Endothelial cell of umbilical vein (primary cell): ENCODE results near the gene TMEM106A. TPM values are rescaled to one million over a fixed set of nuclear protein-coding genes. Genes with fewer than 3 reads are reported as not detected.

Experiments
- BruUV-seq: library from RNA; stranded (reverse); fragments of 400-500 nt; replicated peaks from 2 replicates; lab custom pipeline; 2021; lab: Mats Ljungman, UMichigan
- CTCF ChIA-PET: fragments of 300-600, 350-600 bp; sonication (Branson Sonifier 250); formaldehyde crosslinking; loops from one replicate; lab custom pipeline; 2021; ENCODE audit warnings: antibody characterized with exemption, inconsistent platforms; lab: Charles Lee
- POLR2A ChIA-PET: fragments of 300-600, 350-600 bp; sonication (Branson Sonifier 250); formaldehyde crosslinking; loops from one replicate; lab custom pipeline; 2021; ENCODE audit warnings: antibody characterized with exemption, inconsistent platforms; lab: Charles Lee
- DNase-seq: peaks from one replicate; pipeline ENCODE4 v3.0.0-alpha.2; 2011; ENCODE audit warnings: low read depth, low spot score
- FAIRE-seq: peaks from 2 replicates; lab custom pipeline; 2011; peaks lifted over from hg19 to GRCh38; lab: Jason Lieb, UNC
- H2AFZ ChIP-seq: 2 replicates; pipeline ENCODE4 v1.6.0; 2012; ENCODE audit warnings: low read depth, low read length, control low read depth, inconsistent platforms
- H3K27ac ChIP-seq: 2 replicates; pipeline ENCODE4 v1.5.1; 2011; ENCODE audit warnings: low read depth, mild to moderate bottlenecking, control low read depth, low read length, moderate library complexity; ENCODE audit not compliant: insufficient read depth
- H3K27me3 ChIP-seq, 2 experiments: 2 replicates each; pipeline versions ENCODE4 v1.6.0 to v1.6.1; 2011; ENCODE audit warnings: low read length in 2 of 2, mixed read lengths in 1 of 2; ENCODE audit not compliant: control insufficient read depth in 2 of 2, insufficient read depth in 2 of 2
- H3K36me3 ChIP-seq, 2 experiments: 2 replicates in 1 of 2; 3 replicates in 1 of 2; pipeline ENCODE4 v1.5.1; 2011; ENCODE audit warnings: low read length in 2 of 2, mild to moderate bottlenecking in 1 of 2, moderate library complexity in 1 of 2; ENCODE audit not compliant: control insufficient read depth in 2 of 2, insufficient read depth in 2 of 2; ENCODE audit errors: extremely low read depth in 1 of 2
- H3K4me1 ChIP-seq: 3 replicates; pipeline ENCODE4 v1.5.1; 2011; ENCODE audit warnings: mild to moderate bottlenecking, low read length; ENCODE audit not compliant: control insufficient read depth, insufficient read depth; ENCODE audit errors: extremely low read depth
- H3K4me2 ChIP-seq: 2 replicates; pipeline ENCODE4 v1.6.1; 2011; ENCODE audit warnings: low read length, control low read depth, mixed read lengths; ENCODE audit not compliant: insufficient read depth
- H3K4me3 ChIP-seq, 3 experiments: fragments of 200-600 bp in 1 of 3; sonication (generic), shearing (Covaris generic) in 1 of 3; replicated peaks in 1 of 3; 2 replicates each; pipeline ENCODE4 v1.5.1; 2011 to 2016; ENCODE audit warnings: control low read depth in 3 of 3, low read length in 3 of 3, mild to moderate bottlenecking in 2 of 3, inconsistent platforms in 1 of 3, low read depth in 1 of 3, moderate library complexity in 1 of 3; ENCODE audit not compliant: insufficient read depth in 1 of 3
- H3K79me2 ChIP-seq: 2 replicates; pipeline ENCODE4 v1.6.0; 2012; ENCODE audit warnings: low read length, inconsistent platforms; ENCODE audit not compliant: control insufficient read depth, insufficient read depth
- H3K9ac ChIP-seq: replicated peaks from 2 replicates; pipeline ENCODE3; 2011; ENCODE audit warnings: low read length, control low read depth; ENCODE audit not compliant: insufficient read depth; ENCODE audit errors: extremely low read depth
- H3K9me1 ChIP-seq: replicated peaks from 3 replicates; pipeline ENCODE4 v1.6.0; 2011; ENCODE audit warnings: mild to moderate bottlenecking, low read length; ENCODE audit not compliant: control insufficient read depth, insufficient read depth; ENCODE audit errors: extremely low read depth
- H3K9me3 ChIP-seq: replicated peaks from 2 replicates; pipeline ENCODE4 v1.5.1; 2012; ENCODE audit warnings: low read length, inconsistent platforms; ENCODE audit not compliant: control insufficient read depth, insufficient read depth
- H4K20me1 ChIP-seq: replicated peaks from 2 replicates; pipeline ENCODE3; 2011; ENCODE audit warnings: mild to moderate bottlenecking, low read length; ENCODE audit not compliant: control insufficient read depth, insufficient read depth; ENCODE audit errors: extremely low read depth
- EZH2 ChIP-seq: IDR thresholded peaks from 2 replicates; pipeline ENCODE4 v1.6.1; 2012; ENCODE audit warnings: borderline replicate concordance, low read depth, mild to moderate bottlenecking, moderate library complexity, low read length, inconsistent platforms; ENCODE audit not compliant: severe bottlenecking
- FOS ChIP-seq: IDR thresholded peaks from 2 replicates; pipeline ENCODE4 v1.6.1; 2011; ENCODE audit warnings: mild to moderate bottlenecking, low read length, moderate library complexity, borderline replicate concordance; ENCODE audit not compliant: insufficient read depth
- GATA2 ChIP-seq: IDR thresholded peaks from 2 replicates; pipeline ENCODE4 v1.7.0; 2011; ENCODE audit warnings: low read depth, mild to moderate bottlenecking, moderate library complexity, mixed read lengths, low read length; ENCODE audit not compliant: insufficient read length, insufficient read depth
- JUN ChIP-seq: IDR thresholded peaks from 2 replicates; pipeline ENCODE4 v1.6.1; 2011; ENCODE audit warnings: borderline replicate concordance, low read depth; ENCODE audit not compliant: insufficient read length, insufficient read depth
- MYC ChIP-seq: IDR thresholded peaks from one replicate; pipeline ENCODE4 v1.6.1; 2011; ENCODE audit warnings: mild to moderate bottlenecking, low read depth, low read length
- POLR2A ChIP-seq: IDR thresholded peaks from 2 replicates; pipeline ENCODE4 v1.6.1; 2012; ENCODE audit warnings: low read depth, mild to moderate bottlenecking, control low read depth, low read length
- POLR2AphosphoS5 ChIP-seq: IDR thresholded peaks from 2 replicates; pipeline ENCODE4 v1.6.1; 2012; ENCODE audit warnings: low read depth, mild to moderate bottlenecking, control low read depth, low read length, moderate library complexity; ENCODE audit not compliant: insufficient read depth
- dilution Hi-C: fragments of 300-500 bp; cut with MboI; formaldehyde crosslinking; loops from one replicate; pipeline ENCODE4 v1.15.0; 2019; ENCODE audit warnings: low sequenced_read_pairs; ENCODE audit not compliant: extremely low pct_ligation_motif_present
- intact Hi-C: fragments of 100-400 bp; cut with micrococcal nuclease; formaldehyde crosslinking; loops from one replicate; pipeline ENCODE4 v1.10.0; 2022
- polyA plus RNA-seq, 4 experiments: library from polyadenylated mRNA; depleted of rRNA in 3 of 4; stranded (reverse) in 3 of 4; unstranded in 1 of 4; fragments of >200 nt; gene quantifications; 2 replicates each; pipeline versions ENCODE4 v1.2.1 to v1.2.3, GENCODE V29; 2011 to 2012; ENCODE audit warnings: missing spikeins in 1 of 4
- total RNA-seq: library from RNA; stranded (reverse); gene quantifications from 2 replicates; pipeline ENCODE4 v1.2.3, GENCODE V29; 2021
- TF ChIP-seq, protein P1 (sequence below): IDR thresholded peaks from 2 replicates; pipeline ENCODE4 v1.6.1; 2011; ENCODE audit not compliant: insufficient read depth, insufficient read length
- TF ChIP-seq, protein P2 (sequence below), 2 donors: IDR thresholded peaks; 1 replicate in 1 of 2; 2 replicates in 1 of 2; pipeline ENCODE4 v1.5.1; 2011; ENCODE audit warnings: low read length in 2 of 2, mild to moderate bottlenecking in 2 of 2, moderate library complexity in 2 of 2, control low read depth in 1 of 2, inconsistent platforms in 1 of 2, low read depth in 1 of 2; ENCODE audit not compliant: insufficient read depth in 1 of 2; ENCODE audit errors: extremely low read depth in 1 of 2

Gene TMEM106A
- total and polyA plus RNA-seq, 2 donors (not counting 3 experiments of a cell fraction or from before 2014, with no cell fraction given) = 12.9 to 14.8 TPM

DNA sequence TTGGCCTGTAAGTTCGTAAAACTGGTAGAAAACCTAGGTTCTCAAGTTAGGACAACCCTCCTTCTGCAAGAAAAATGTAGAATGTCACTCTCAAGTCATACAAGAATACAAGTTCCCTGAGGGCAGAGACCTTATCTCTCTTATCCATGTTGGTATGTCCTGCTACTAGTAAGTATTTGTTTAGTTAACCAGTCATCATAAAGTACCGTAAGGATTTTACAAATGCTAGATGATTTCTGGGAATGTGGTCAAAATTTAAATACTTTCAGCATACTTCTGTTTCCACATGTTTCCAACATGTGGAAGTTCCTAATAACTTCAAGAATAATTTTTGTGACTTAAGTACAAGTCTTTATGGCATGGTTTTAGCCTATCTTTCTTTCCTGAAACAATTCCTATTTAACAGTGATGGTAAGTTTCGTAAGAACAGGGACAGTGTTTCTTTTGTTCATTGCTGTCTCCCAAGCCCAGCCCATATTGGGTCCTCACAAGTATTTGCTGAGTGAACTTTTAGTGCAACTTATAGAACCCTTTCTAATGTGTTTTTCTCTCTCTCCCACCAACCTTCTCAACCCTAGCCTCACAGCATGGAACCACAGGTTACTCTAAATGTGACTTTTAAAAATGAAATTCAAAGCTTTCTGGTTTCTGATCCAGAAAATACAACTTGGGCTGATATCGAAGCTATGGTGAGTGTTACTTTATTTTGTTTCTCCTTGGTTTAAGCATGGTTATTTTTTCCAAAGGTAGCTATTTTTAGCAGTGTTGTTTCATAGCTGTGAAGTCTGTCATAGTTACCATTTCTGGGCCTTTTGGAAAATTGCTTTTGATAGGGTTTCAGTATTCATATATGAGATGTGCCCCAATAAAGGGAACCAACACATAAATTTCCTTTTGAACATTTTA, 36.2 kb upstream of the TMEM106A start:
- TF ChIP-seq GATA2 (no peak), POLR2AphosphoS5 (no peak), FOS (no peak), MYC (no peak), POLR2A (no peak), EZH2 (no peak), JUN (no peak)
- TF ChIP-seq, protein P1, sequence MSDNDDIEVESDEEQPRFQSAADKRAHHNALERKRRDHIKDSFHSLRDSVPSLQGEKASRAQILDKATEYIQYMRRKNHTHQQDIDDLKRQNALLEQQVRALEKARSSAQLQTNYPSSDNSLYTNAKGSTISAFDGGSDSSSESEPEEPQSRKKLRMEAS = no peak
- TF ChIP-seq, protein P2, sequence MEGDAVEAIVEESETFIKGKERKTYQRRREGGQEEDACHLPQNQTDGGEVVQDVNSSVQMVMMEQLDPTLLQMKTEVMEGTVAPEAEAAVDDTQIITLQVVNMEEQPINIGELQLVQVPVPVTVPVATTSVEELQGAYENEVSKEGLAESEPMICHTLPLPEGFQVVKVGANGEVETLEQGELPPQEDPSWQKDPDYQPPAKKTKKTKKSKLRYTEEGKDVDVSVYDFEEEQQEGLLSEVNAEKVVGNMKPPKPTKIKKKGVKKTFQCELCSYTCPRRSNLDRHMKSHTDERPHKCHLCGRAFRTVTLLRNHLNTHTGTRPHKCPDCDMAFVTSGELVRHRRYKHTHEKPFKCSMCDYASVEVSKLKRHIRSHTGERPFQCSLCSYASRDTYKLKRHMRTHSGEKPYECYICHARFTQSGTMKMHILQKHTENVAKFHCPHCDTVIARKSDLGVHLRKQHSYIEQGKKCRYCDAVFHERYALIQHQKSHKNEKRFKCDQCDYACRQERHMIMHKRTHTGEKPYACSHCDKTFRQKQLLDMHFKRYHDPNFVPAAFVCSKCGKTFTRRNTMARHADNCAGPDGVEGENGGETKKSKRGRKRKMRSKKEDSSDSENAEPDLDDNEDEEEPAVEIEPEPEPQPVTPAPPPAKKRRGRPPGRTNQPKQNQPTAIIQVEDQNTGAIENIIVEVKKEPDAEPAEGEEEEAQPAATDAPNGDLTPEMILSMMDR (IDR thresholded peaks at IDR 0.05; ENCODE audit: extremely low read depth in 1 of 2, insufficient read depth in 1 of 2, low read depth in 1 of 2, low read length in 2 of 2) = no peak
- no peaks in the 10 kb centered on the region for H3K27me3 ChIP-seq
- H3K4me2 ChIP-seq = no peak overlapping the region
- BruUV-seq = no TSS peak
- dilution Hi-C loops = no loop called here
- peaks cover 20% of the 10 kb centered on the region for H3K4me1 ChIP-seq
- no peaks in the 10 kb centered on the region for H3K9me3 ChIP-seq
- H3K36me3 ChIP-seq = peaks cover 6 to 7% of the 10 kb centered on the region in 2 experiments
- ChIA-PET CTCF (no interaction called here), POLR2A (interaction anchor here (1.4 kb wide), 1 partner anchor 140 kb away, joined by 3 read pairs; no protein-coding TSS in a partner anchor)
- no peaks in the 10 kb centered on the region for H3K9me1 ChIP-seq
- H3K27ac ChIP-seq = no peak overlapping the region
- peaks cover 19% of the 10 kb centered on the region for H3K79me2 ChIP-seq
- no peak for FAIRE-seq
- DNase-seq = no peak
- no peak overlapping the region for H3K4me3 ChIP-seq
- no peak overlapping the region for H2AFZ ChIP-seq
- intact Hi-C loops = no loop called here
- no peaks in the 10 kb centered on the region for H4K20me1 ChIP-seq
- no peak overlapping the region for H3K9ac ChIP-seq
